Activated effector memory CD4-positive, alpha-beta T cell treated with Interleukin-2 at 50 U/mL for 16 hours (primary cell): ENCODE results near the gene PUDP.
"Not testable (repeated sequence)": the region's sequence is repeated elsewhere in the genome, so short reads cannot be mapped to it uniquely, and the experiment has no call there.

ENCODE experiments used
- DNase-seq: peaks from one replicate; pipeline ENCODE4 v3.0.0-alpha.2; 2020

PUDP gene

GRCh38 chrX:7072856-7073255 lies 75.1 kb downstream of the PUDP start:
- no peak for DNase-seq

DNA sequence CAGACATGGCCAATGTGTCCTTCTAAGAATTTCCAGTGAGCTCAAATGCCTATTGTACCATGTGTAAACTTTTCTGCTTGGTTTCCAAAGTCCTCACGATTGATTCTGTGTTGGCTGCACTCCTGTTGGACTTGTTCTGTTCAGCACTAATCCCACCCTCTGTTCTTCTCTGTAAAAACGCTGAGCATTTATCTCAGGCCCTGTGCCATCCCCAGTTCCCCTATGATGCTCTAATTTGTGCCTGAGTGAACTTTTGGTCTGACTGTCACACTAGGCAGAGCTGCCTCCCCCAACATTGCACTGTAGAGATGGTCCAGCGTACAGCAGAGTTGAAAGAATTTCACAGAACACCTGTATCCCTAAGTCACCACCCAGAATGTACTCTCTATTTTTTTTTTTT lies 76.6 kb downstream of the PUDP start:
- DNase-seq, result no peak

- no peak for DNase-seq
Observed at GRCh38 chrX:7069556-7069955, 78.4 kb downstream of the PUDP start.

GRCh38 chrX:7068939-7069367 lies 79.0 kb downstream of the PUDP start:
- DNase-seq, result peak; percentile 1

GRCh38 chrX:7067256-7067655 lies 80.7 kb downstream of the PUDP start:
- DNase-seq, result no peak

GRCh38 chrX:7065473-7065872 lies 82.5 kb downstream of the PUDP start:
- DNase-seq, result no peak

- no peak for DNase-seq
Observed at GRCh38 chrX:7062903-7063302, 85.0 kb downstream of the PUDP start.

GRCh38 chrX:7062276-7062675 lies 85.7 kb downstream of the PUDP start:
- no peak for DNase-seq

DNA sequence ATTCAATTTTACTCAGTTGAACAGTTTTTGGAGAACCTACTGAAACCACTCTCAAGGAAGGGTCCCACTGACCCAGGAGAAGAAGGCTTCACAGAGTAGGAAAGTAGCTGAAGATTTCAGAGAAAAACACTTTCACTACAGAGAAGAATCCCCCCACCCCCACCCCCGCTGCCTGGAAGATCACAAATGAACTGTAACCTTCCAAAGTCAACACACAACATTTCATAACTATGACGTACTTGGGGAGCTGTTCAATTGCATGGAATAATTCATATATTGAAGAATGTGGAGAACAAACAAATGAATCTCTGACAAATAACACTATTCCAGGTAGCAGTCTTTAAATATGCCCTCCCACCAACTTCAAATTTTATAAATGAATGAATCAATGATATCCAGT lies 86.5 kb downstream of the PUDP start:
- DNase-seq, result no peak

DNA sequence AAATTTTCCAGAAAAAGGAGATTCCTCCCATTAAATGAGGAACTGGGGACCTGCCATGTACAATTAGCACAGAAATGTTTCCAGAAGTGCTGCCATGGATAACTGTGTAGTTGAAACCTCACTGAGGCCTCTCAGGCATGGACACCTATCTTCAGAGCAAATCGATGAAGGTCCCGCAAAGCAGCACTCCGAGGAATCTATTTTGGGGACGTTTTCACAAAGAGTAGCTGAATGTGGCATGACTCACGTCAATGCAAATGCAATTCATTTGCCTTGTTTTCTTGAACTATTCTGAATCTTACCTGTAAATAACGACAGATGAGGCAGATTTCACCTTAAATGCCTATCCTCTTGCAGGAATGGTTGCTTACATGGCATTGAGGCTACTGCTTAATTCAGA lies 87.5 kb downstream of the PUDP start:
- no peak for DNase-seq

- no peak for DNase-seq
Observed at GRCh38 chrX:7059859-7060258, 88.1 kb downstream of the PUDP start.

- no peak for DNase-seq
Observed at GRCh38 chrX:7059214-7059838, 88.6 kb downstream of the PUDP start.

DNA sequence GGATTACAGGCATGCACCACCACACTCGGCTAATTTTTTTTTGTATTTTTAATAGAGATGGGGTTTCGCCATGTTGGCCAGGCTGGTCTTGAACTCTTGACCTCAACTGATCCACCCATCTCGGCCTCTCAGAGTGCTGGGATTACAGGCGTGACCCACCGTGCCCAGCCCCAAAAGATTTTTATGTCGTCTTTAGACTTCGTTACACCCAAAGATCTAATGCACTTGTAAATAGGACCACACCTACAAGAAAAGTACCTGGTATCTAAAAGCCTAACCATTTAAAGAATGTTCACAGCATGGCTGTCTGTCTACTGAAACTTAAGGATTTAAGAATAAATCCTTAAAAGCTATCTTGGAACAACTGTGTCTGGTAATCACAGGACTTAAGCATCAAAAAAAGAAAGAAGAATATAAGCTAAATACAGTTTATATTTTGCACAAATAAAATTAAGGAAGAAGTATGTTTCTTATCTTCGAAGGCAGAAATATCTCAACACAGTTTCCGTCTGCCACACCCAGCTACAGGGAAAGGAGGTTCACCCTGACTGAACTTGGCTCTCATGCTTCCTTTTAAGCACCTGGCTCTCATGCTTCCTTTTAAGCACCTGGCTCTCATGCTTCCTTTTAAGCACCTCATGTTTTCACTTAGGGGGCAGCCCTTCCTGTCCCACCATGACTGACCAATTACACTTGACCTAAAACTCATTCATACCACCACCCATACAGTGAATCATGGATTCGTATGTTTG lies 92.4 kb downstream of the PUDP start:
- DNase-seq, result no peak

GRCh38 chrX:7054219-7055216 lies 93.4 kb downstream of the PUDP start:
- no peak for DNase-seq

DNA sequence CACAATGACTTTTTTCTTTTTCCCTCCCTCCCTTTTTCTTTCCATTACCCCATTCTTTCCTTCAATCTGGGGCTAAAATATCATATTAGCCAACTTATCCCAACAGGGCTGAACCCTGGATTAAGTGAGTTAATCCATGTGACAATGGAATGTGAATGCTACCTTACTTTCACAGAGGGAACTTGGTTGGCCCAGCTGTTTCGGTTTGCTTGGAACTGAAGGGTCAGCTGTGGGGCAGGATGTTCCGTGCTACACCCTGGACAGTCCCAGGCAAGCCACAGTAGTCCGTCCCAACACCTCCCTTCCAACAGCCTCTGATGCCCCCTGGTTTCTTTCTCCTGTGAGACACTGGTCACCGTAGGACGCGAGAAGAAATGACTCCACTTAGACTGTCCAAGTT lies 95.4 kb downstream of the PUDP start:
- DNase-seq, result no peak

- no peak for DNase-seq
Observed at GRCh38 chrX:7050271-7050670, 97.7 kb downstream of the PUDP start.

- no peak for DNase-seq
Observed at GRCh38 chrX:7047951-7048350, 100.0 kb downstream of the PUDP start.

DNA sequence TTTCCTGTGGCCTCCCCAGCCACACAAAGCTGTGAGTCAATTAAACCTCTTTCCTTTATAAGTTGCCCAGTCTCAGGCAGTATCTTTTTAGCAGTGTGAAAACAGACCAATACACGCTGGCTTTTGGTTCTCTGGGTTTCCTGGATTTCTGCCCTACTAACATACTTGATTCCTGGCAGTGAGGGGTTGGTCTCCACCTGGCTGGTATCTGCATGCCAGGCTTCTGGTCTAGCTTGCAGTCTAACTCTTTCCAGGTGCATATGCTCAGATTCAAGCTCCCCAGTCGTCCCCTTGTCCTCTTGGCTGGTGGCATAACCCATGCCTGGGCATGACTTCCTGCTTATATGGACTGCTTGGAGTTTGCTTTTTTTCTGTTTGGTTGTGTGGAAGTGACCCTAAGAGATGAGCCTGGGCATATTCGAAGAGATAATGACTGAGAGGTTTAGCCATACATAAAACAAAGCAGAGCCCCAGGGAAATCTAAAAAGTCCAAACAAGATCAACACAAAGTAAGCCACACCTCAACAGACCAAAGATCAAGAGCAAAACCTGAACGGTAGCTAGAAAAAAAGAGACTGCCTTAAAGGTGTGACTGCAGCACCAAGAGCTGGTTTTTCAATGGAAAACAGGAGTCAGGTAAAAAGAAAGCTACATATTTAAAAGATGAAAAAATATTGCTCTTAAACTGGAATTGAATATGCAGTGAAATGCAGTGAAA lies 102.6 kb downstream of the PUDP start:
- DNase-seq, result no peak

GRCh38 chrX:7043796-7044433 lies 104.0 kb downstream of the PUDP start:
- DNase-seq, result not testable (repeated sequence)

GRCh38 chrX:7028246-7028645 lies 119.7 kb downstream of the PUDP start:
- no peak for DNase-seq

DNA sequence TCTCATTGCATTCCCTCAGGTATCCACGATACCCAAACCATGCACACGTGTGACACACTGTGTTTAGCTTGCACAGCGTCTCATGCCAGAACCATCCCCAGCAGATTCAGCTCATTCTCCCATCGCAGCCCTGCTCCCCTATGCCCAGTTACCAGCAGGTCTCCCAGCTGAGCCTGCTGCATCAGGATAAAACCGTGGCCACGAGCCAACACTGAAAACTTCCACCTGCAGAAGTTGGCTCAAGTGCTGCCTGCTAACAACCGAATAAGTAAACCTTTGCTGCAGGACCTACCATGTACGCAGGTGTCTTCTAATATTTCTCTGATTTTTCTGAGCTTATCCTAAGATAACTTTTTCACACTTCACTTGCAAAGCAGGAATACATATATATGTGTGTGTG lies 120.9 kb downstream of the PUDP start:
- no peak for DNase-seq

GRCh38 chrX:7026365-7026764 lies 121.6 kb downstream of the PUDP start:
- DNase-seq, result not testable (repeated sequence)
